Raji (cell line): Measurements from ENCODE around the gene KIAA1671.

ENCODE experiments used
- POLR2A ChIP-seq: IDR thresholded peaks from 2 replicates; pipeline ENCODE4 v1.6.1; 2011; ENCODE audit warnings: low read depth, low read length, control low read depth; ENCODE audit not compliant: insufficient read depth

Gene KIAA1671

DNA sequence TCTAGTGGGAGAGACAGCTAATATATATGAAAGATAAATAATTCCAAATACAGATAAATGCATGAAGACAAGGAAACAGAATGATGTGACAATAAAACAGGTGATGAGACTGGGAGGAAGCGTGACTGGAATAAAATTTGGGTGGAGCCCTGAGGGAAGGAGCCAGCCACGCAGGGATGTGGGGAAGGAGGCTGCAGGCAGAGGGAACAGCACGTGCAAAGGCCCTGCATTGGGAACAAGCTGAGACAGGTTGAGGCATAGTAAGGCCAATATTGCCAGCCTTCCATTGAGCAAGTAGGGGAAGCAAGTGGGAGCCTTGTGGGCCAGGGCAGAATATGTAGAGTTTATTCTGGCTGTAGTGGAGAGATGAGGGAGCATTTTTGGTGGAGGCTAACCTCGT is 139.6 kb downstream of the KIAA1671 start:
- TF ChIP-seq POLR2A: no peak

DNA sequence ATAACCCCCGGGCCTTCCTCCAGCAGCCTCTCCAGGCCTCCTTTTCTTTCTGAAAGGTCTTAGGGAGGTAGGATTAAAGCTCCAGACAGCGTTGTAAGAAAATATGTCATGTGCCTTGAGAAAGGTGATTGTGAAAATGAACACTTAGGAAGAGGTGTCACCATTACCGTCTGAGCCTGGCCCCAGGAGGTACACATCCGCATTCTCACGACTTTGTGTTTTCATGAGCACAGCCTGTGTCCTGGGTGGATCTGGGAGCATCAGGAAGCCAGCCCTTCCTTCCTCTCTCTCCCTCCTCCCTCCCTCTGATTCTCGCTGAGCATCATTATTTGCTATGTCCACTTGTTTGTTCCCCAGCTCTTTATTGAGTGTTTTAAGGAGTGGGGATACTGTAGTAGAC is 142.1 kb downstream of the KIAA1671 start:
- TF ChIP-seq POLR2A: no peak

DNA sequence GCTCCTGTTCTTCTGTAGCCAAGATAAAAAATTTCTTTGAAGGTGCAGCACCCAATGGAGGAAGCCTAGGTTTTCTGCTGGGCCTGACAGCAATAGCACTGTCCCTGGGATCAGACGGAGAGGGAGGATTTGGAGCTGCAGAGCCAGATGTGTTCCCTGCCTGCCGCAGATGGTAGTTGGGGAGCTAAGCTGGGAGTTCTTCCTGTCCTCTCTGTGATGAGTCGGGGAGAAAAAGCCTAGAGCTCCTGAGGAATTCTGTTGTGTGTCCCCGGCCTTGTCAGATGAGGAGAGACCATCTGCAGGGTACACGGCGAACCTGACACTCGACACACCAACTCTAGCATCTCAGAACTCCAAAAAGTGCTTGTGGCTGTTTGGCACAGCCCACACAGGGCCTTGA is 143.4 kb downstream of the KIAA1671 start:
- no peak for TF ChIP-seq POLR2A

DNA sequence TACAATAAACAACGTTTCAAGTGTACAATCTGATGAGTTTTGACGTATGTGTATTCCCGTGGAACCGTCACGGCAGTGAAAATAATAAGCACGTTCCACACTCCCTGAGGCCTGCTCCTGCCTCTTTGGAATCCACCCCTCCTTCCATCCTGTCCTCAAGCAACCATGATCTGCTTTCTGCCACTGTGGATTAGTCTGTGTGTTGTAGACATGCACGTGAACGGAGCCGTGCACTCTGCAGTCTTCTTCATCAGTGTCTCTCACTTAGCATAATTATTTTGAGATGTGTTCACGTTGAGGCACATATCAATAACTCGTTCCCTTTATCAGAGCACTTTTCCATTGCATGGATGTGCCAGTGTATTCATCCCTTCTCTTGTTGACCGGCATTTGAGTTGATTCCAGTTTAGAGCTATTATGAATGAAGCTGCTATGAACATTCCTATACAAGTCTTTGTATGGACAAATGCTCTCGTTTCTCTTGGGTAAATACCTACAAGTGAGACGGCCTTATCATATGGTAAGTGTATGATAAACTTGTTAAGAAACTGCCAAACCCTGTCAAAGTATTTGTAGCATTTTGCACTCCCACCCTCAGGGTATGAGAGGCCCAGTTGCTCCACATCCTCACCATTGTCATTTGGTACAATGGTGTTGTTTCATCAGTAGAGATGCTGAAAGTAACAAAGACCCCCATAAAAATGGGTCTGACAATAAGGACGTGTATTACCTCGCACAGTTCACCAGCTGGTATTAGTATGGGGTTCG is 144.3 kb downstream of the KIAA1671 start:
- no peak for TF ChIP-seq POLR2A

DNA sequence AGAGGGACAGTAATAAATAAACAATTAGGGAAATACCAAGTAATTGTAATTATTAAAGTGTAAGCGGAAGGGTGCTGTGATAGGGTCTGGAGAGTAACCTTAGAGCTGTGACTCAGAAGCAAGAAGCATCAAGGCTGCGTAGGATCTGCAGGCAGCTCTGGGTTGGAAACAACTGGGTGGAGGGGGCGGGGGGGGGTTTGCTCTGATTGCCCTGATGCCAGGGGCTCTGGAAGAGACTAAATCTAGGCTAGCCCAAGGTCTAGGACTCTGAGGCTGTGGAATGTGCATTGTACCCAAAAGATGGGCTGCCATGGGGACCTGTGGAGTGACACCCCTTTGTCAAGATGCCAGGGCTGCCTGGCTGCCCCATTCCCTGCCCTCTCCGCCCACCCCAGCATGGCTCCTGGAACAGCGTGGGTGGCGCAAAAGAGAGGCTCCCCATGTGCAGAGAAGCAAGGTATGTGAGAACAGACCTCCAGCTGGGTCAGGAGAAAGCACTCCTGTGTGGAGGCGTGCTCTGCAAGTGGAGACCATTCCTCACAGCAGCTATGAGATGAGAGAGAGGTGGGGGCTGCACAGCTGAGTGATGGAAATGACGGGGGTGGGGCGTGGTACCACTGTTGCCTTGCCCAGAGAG is 146.0 kb downstream of the KIAA1671 start:
- no peak for TF ChIP-seq POLR2A

DNA sequence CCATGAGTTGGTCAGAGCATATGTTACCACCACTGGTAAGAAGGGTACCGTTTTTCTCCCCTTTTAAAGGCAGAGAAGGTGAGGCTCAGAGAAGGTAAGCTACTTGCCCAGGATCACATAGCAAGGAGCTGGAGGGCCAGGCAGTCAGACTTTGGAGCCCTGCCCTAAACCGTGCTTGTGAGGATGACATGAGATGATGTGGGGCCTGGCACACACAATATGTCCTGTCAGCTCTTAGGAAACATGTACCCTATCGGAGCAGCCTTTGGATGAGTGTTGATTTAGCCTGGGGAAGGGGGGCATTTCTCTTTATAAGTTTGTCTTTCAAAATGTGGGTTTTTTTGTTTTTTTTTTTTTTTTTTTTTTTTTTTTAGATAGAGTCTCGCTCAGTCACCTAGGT is 146.7 kb downstream of the KIAA1671 start:
- no peak for TF ChIP-seq POLR2A

DNA sequence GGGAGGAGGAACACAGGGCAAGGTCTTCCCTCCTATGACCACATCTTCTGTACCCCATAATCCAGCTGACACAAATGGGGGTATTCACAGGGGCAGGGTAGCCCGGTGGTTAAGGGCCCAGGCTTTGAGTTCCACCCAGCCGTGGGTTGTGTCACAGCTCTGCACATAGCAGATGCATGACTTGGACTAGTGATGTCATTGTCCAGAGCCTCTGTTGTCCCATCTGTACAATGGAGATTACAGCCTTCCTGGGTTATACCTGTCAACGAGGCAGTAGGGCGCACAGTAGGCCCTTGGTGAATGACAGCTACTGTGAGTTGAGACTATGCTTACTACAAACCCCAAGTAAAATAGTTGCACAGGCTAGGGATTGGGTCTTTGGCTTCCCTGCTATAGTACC is 147.9 kb downstream of the KIAA1671 start:
- no peak for TF ChIP-seq POLR2A

DNA sequence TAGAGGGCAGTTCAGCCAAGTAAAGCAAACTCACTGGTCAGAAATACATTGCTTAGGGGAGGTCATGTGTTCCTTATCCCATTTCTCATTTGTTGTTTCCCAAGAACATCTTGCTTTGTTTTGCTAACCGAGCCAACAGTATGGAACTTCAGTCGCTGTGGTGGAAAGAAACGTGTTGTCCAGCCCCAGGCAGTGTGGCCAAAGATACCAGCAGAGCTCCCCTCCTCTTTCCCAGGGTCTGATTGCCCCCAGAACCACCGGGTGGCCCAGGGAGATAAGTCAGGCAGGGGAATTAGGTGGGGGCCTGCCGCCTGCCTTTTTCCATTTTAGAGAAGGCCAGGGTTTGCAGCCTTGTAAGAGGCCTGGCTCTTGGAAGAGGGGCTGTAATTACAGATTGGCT is 148.4 kb downstream of the KIAA1671 start:
- no peak for TF ChIP-seq POLR2A

DNA sequence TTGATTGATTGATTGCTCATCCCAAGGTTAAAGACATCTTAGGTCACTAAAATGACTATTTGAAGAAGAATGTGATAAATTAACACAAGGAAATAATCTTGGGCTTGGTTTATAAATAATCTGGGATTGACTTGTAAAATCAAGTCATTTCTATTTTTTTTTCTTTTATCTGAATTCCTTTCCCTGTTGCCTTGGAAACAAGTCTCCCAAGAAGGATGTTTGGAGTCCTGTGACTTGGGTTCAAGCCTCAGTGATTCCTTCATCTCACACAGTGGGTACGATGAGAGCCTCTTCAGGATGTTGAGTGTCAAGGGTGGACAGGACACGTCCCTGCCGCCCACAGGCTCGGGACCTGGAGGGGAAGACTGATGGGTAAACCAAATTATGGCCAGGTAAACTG is 149.0 kb downstream of the KIAA1671 start:
- TF ChIP-seq POLR2A: no peak

DNA sequence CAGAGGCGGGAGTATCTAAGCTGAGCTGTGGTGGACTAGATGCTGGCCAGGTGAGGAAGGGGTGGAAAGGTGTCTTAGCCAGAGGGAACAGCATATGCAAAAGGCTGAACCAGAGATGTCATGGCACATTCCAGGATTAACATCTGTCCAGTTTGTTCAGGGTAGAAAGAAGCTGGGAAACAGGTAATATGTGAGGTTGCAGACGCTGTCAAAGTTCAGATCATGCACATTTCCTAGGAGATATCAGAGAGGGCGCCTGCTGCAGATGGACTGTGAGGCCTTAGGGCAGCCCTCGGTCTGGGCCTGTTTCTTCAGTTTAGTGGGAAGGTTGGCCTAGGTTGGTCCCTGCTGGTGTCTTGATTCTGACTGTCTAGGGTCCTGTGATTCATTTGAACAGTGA is 149.5 kb downstream of the KIAA1671 start:
- TF ChIP-seq POLR2A: no peak

DNA sequence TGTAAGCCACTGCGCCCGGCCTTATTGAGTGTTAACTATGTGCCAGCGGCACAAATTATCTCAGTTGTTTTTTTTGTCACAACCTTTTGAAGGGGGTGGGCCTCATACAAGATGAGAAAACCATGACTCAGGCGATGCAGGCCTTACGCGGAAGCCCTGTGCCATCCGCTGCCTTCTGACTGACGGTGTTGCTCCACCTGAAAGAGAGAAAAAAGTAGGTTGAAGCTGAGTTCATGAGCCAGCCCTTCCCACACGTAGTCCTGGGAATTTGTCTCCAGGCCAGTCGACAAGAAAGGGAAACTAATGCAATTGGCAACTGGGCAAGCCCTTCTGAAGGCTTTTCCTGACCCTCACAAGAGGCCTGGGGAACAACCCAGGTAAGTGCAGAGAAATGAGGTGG is 150.2 kb downstream of the KIAA1671 start:
- no peak for TF ChIP-seq POLR2A

DNA sequence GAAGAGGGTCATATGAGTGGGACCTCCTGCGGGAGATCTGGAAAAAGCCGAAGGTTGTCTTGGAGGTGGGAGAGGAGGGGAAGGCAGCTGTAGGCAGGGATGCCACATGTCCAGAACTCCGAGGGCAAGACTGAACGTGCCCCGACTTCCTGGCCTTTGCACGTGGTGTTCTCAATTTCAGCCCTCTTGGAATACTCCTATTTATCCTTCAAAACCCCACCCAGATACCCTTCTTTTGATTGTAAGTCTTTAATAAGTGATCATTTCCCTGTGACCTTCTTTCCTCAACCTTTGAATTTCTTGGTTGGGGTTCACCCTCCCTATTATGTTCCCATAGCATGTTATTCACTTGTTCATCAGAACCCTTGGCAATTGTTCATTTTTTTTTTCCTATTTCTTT is 151.9 kb downstream of the KIAA1671 start:
- TF ChIP-seq POLR2A: no peak

DNA sequence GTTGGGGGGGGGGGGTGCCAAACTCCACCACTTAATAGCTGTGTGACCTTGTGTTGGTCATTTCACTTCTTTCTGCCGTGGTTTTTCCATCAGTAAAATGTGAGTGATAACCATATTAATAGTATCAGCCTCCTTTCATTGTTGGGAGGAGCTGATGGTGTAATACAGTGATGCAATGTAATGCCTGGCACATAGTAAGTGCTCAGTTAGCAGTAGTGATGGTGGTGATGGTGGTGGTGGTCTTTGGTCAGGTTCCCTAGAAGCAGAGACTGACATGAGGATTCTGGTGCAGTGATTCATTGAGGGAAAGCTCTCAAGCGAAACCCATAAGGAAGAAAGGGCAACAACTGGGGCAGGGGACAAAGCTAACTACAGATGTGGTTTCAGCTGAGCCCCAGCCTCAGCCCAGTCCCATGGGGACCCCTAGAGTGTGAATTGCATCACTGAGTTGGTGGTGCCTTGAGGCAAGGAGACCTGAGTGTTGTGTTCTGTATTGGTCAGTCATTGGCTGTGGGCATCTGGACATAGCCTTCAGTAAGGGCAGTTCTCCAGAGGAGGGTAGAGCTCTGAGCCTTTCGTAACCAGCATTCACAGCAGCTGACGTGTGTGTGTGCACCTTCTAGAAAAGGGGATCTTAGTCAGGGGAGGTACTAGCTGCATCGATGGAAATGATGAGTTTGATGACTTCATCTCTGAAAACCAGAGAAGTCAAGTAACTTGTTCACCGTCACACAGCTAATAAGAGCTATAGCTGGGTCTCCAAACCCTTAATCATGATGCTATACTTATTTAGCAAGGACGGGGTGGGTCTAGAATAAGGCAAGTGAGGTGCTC is 153.5 kb downstream of the KIAA1671 start:
- no peak for TF ChIP-seq POLR2A

DNA sequence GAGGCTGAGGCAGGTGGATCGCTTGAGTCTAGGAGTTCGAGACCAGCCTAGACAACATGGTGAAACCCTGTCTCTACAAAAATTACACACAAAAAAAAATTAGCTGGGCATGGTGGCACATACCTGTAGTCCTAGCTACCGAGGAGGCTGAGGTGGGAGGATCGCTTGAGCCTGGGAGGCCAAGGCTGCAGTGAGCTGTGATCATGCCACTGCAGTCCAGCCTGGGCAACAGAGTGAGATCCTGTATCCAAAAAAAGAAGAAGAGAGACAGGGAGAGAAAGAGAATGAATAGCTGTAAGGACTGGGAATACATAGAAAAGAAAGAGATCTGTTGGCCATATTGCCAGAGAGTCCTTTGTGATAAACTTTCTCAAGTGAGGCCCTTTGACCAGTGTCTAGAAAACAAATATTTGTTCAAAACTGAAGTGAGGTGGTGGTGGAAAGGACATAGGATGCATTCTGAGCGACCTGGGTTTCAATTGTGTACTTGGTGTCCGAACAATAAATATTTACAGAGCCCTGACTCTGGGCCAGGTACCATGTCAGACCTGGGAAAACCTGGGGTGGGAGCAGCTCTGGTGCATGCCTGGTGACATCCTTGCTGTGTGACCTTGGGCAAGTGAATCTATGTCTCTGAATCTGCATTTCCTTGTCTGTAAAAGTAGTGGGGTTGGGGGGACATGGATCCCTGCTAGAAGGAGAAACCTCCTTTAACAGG is 157.5 kb downstream of the KIAA1671 start:
- TF ChIP-seq POLR2A: no peak

DNA sequence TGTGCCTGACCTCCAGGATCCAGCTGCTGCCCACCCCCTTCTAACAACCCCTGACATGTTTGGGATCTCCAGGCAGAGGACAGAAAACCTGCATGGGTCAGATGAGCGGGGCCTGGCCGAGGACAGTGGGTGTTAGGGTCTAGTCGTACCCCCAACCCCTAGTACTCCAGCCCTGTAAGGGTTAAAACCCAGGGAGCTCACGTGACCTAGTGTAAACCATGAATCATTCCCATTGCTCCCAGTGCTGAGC is 158.0 kb downstream of the KIAA1671 start:
- TF ChIP-seq POLR2A: no peak
